HS-5 (cell line): ENCODE measurements around the gene YWHAQ.
"Not testable (repeated sequence)": the region's sequence is repeated elsewhere in the genome, so short reads cannot be mapped to it uniquely, and the experiment has no call there.

Source experiments
- DNase-seq: peaks from one replicate; pipeline ENCODE4 v3.0.0-alpha.2; 2012; ENCODE audit warnings: low read depth

YWHAQ gene

DNA sequence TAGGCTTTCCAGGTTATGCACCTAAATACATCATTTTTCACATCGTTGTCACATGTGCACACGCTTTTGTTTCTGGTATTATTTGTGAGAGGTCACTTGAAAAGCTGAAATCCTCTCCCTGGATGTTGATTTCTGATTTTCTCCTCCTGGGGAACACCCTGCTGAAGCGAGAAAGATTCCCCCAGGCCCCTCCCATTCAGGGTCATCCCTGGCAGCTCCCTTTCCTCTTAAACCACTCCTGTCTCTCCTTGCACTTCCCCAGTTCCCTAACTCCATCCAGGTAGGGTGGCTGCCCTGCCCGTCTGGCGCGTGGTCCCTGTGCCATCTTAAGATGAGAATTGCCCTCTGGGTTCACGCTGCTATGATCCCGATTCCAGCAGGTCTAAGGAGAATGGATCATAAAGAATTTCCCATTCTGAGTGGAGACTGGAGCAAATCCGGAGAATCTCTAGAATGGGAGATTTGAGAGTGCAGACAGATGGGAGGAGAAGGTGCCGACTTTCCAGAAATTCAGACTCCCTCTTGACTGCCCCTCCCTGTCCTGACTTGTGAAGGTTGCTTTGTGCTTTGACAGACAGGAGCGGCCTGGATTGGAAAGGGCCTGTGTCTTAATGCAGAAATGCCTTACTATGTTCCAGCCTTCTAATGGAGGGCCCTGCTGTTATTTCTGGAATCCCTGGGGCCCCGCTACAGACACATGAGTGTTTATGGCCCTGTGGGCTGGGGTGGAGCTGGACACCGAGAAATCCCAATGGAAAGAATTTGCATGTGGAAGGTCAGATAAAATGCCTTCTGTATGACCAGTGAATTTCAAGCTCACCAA lies 1.3 kb upstream of the YWHAQ start:
- DNase-seq: no peak

DNA sequence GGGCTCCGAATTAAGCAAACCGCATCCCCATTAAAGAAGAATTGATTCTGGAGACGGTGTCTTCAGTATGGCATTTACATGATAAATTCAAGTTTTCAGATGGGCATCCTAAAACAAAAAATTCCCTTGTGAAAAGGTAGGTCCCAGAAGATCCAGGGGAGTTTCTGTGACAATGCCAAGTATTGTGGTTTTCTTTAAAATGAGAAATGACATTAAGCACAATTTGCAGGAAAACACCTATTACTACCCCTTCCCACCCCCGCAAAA lies 689 bp upstream of the YWHAQ start:
- no peak for DNase-seq

GRCh38 chr2:9630117-9630735 lies 571 bp downstream of the YWHAQ start:
- no peak for DNase-seq

DNA sequence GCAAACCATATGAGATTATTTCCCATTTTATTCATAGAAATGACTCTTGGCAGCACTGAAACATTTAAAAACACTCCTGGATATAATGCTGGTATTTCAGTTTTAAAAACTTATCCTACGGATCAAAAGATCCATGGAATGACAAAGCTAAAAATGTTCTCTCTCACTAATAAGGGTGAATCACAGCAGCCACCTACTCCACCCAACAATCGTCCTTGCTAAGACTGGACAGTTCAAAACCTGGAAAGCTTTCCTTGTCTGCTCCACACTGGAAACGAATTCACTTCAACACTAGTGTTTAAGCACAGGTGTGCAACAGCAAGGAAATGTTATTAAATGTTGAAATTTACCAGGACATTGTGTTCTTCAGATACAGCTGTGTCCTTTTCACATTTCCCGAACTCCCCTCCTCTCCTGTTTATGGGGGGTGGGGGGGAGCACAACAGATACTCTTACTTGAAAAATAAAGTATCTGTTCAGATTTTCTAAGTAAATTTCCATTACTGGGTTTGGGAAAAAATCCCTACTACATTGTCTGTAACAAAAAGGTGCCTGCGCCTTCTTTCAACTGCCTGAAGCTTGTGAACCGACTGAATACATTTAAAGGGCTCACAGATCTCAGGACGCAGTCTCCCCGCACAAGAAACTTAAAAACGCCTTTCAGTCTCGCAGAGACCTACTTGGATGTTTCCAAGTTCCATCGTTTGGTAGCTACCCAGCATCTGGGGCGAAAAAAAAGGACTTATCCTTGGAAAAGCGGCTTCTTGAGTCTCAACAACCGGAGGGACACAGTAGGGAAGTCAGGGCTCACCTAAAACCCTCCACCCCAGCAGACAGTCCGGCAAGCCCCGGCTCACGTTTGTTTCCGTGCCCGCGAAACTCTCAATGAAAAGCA lies 1.3 kb downstream of the YWHAQ start:
- DNase-seq: no peak

DNA sequence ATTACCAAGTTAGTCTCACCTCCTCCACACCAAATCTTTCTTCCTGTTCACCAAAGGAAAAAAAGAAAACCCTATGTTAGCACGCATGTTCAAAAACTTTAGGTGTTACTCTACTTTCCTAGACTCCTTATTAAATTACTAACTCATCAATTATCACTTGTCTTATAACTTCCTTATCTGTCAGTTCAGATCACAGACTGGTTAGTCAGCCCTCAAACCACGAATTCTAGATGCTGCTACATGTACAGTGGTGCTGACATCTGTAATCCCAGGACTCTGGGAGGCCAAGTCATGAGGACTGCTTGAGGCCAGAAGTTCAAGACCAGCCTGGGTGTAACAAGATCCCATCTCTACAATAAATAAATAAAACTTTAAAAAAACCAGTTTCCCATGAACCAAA lies 3.5 kb downstream of the YWHAQ start:
- DNase-seq: no peak

GRCh38 chr2:9623151-9623550 lies 7.6 kb downstream of the YWHAQ start:
- no peak for DNase-seq

DNA sequence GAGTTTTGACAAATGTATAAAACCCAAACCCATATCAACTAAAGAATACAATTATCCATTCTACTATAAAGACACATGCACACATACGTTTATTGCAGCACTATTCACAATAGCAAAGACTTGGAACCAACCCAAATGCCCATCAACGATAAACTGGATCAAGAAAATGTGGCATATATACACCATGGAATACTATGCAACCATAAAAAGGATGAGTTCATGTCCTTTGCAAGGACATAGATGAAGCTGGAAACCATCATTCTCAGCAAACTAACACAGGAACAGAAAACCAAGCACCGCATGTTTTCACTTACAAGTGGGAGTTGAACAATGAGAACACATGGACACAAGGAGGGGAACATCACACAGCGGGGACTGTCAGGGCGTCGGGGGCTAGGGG lies 9.1 kb downstream of the YWHAQ start:
- DNase-seq: not testable (repeated sequence)

GRCh38 chr2:9618410-9618809 lies 12.4 kb downstream of the YWHAQ start:
- no peak for DNase-seq

DNA sequence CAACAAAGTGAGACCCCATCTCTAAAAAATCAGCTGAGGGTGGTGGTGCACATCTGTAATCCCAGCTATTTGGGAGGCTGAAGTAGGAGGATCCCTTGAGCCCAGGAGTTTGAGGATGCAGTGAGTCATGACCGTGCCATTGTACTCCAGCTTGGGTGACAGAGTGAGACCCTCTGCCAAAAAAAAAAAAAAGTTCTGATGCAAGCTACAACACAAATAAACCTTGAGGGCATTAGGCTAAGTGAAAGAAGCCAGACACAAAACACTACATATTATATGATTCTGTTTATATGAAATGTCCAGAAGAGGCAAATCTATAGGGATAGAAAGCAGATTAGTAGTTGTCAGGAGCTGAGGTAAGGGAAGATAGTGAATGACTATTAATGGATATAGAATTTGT lies 13.0 kb downstream of the YWHAQ start:
- no peak for DNase-seq

DNA sequence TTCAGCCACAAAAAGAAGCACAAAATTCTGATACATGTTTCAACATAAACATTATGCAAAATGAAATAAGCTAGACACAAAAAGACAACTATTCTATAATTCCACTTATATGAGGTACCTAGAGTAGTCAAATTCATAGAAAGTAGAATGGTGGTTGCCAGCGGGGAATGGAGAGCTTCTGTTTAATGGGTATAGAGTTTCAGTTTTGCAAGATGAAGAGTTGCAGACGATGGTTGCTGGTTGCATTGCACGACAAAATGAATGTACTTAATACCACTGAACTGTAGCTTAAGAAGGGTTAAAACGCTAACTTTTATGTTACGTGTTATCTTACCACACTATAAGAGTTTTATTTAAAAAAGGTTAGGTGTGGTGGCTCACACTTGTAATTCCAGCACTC lies 13.5 kb downstream of the YWHAQ start:
- DNase-seq: no peak

DNA sequence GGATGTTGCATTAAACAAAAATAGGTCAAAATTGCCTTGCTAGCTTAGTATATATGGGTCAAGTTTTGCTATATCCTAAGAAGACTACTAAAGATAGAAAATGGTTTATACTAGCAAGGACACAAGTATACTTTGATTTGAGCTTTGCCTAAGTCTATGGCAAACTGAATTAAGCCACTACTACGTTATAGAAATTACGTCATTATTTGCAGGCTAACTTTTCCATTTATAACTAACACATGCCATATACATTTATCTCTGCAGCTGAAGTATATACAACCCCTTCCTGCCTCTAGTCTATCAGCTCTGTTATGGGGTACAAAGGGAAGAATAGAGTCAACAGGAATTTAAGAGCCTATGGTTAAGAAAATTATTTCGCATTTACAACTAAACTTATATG lies 16.2 kb downstream of the YWHAQ start:
- DNase-seq: no peak

GRCh38 chr2:9613291-9613690 lies 17.5 kb downstream of the YWHAQ start:
- no peak for DNase-seq

- DNase-seq: not testable (repeated sequence)
These were observed 19.3 kb downstream of the YWHAQ start for GRCh38 chr2:9611549-9611912.

GRCh38 chr2:9610781-9611548 lies 19.8 kb downstream of the YWHAQ start:
- DNase-seq: no peak

DNA sequence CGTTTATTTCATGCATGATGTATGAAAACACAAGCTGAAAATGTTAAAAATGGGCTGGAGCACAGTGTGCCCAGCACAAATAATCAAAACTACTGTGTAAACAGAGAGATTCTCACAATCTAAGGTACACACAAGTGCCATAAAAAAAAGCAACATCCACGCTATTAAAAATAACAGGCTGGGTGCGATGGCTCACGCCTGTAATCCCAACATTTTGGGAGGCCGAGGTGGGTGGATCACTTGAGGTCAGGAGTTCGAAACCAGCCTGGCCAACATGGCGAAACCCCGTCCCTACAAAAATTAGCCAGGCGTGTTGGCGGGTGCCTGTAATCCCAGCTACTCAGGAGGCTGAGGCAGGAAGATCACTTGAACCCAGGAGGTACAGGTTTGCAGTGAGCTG lies 22.3 kb downstream of the YWHAQ start:
- DNase-seq: not testable (repeated sequence)

DNA sequence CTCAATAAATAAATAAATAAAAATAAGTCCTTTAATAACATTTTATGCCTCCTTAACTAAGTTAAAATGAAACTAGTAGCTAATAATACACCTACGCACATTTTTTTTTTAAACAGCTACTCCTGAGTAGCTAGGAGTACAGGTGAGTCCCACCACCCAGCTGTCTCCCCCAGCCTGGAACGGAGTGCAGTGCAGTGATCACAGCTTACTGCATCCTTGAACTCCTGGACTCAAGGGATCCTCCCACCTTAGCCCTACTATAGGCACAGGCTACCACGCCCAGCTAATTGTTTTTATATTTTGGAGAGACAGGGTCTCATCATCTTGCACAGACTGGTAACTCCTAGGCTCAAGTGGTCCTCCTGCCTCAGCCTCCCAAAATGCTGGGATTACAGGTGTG lies 28.4 kb downstream of the YWHAQ start:
- no peak for DNase-seq

- no peak for DNase-seq
These were observed 29.4 kb downstream of the YWHAQ start for GRCh38 chr2:9601397-9601796.

GRCh38 chr2:9599430-9599829 lies 31.4 kb downstream of the YWHAQ start:
- DNase-seq: no peak

- no peak for DNase-seq
These were observed 34.0 kb downstream of the YWHAQ start for GRCh38 chr2:9596621-9597311.

DNA sequence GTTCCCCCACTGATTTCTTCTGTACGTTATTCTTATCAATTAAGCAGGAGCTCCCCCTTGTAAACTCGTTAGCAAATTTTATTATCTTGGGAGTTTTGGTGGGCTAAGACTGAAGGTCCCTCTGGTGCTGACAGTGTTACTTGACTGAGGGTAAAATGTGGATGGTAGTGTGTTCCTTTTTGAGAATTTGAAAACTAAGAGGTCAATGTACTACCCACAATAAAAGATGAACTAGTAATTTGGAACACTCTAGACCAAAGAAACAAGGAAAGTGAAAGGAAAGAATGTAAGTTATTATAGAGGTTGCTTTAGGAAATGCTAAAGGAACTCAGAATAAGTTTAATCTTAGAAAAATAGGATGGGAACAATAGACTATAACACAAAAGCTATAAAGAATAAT lies 35.1 kb downstream of the YWHAQ start:
- DNase-seq: no peak

DNA sequence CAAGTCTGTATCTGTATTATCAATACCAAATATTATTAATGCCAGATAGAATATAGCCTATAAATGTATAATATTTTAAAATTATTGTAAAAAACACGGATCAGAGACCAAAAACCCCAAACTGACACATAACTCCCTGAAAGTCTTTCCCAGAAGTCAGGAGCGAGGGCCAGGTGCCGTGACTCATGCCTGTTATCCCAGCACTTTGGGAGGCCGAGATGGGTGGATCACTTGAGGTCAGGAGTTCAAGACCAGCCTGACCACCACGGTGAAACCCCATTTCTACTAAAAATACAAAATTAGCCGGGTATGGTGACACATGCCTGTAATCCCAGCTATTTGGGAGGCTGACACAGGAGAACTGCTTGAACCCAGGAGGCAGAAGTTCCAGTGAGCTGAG lies 35.5 kb downstream of the YWHAQ start:
- not testable (repeated sequence) for DNase-seq
